H1 (cell line): ENCODE data around the gene CRTC1.

Experiments used
- CEBPB ChIP-seq: IDR thresholded peaks from 2 replicates; pipeline ENCODE4 v1.6.1; 2012; ENCODE audit warnings: low read depth, low read length
- CTCF ChIP-seq, 3 experiments: IDR thresholded peaks; 1 replicate in 2 of 3; 2 replicates in 1 of 3; pipeline versions ENCODE4 v1.5.1 to v1.6.1; 2011; ENCODE audit warnings: low read length in 3 of 3, mild to moderate bottlenecking in 3 of 3, inconsistent platforms in 2 of 3, low read depth in 1 of 3, moderate library complexity in 1 of 3; ENCODE audit not compliant: insufficient read depth in 1 of 3; ENCODE audit errors: control extremely low read depth in 1 of 3
- TF ChIP-seq, protein P1 (sequence below): fragments of 300-600 bp; sonication (generic); IDR thresholded peaks from 2 replicates; pipeline ENCODE4 v1.7.1; 2012; ENCODE audit warnings: low read length, moderate library complexity, mild to moderate bottlenecking, inconsistent platforms; ENCODE audit not compliant: insufficient replicate concordance

DNA sequence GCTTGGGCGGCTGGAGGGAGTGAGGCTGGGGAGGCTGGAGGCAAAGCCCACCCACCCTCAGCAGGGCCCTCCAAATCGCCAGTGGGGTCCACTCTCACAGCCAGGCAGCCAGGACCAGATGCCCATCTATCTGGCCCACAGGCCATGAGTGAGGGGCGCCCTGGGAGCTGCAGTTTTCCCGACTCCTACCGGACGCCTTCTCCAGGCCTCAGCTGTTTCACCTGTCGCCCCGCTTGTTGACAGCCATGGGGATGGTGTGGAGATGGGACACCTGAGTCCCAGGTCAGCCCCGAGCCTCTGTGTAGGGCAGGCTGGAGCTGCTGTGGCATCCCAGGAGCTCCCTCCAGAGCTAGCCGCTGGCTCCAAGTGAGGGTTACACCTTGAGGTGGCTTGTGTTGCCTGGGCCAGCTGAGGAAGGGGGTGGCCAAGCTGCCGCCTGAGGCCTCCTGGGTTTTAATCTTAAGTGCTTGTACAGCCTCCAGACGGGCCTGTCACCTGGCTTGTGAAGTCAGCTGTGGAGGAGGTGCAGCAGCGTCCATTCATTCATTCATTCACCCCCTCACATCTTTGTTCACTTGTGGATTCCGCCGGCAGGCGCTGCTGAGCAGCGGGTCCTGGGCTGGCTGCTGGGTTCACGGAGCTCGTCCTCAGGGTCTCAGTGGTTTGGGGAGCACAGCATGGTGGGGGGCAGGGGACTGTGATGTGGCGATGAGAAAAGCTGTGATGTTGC is 55.6 kb downstream of the CRTC1 start:
- no peak for TF ChIP-seq CTCF (IDR thresholded peaks at IDR 0.05; ENCODE audit: control extremely low read depth in 1 of 3, insufficient read depth in 1 of 3, low read depth in 1 of 3, low read length in 3 of 3)
- TF ChIP-seq, protein P1, sequence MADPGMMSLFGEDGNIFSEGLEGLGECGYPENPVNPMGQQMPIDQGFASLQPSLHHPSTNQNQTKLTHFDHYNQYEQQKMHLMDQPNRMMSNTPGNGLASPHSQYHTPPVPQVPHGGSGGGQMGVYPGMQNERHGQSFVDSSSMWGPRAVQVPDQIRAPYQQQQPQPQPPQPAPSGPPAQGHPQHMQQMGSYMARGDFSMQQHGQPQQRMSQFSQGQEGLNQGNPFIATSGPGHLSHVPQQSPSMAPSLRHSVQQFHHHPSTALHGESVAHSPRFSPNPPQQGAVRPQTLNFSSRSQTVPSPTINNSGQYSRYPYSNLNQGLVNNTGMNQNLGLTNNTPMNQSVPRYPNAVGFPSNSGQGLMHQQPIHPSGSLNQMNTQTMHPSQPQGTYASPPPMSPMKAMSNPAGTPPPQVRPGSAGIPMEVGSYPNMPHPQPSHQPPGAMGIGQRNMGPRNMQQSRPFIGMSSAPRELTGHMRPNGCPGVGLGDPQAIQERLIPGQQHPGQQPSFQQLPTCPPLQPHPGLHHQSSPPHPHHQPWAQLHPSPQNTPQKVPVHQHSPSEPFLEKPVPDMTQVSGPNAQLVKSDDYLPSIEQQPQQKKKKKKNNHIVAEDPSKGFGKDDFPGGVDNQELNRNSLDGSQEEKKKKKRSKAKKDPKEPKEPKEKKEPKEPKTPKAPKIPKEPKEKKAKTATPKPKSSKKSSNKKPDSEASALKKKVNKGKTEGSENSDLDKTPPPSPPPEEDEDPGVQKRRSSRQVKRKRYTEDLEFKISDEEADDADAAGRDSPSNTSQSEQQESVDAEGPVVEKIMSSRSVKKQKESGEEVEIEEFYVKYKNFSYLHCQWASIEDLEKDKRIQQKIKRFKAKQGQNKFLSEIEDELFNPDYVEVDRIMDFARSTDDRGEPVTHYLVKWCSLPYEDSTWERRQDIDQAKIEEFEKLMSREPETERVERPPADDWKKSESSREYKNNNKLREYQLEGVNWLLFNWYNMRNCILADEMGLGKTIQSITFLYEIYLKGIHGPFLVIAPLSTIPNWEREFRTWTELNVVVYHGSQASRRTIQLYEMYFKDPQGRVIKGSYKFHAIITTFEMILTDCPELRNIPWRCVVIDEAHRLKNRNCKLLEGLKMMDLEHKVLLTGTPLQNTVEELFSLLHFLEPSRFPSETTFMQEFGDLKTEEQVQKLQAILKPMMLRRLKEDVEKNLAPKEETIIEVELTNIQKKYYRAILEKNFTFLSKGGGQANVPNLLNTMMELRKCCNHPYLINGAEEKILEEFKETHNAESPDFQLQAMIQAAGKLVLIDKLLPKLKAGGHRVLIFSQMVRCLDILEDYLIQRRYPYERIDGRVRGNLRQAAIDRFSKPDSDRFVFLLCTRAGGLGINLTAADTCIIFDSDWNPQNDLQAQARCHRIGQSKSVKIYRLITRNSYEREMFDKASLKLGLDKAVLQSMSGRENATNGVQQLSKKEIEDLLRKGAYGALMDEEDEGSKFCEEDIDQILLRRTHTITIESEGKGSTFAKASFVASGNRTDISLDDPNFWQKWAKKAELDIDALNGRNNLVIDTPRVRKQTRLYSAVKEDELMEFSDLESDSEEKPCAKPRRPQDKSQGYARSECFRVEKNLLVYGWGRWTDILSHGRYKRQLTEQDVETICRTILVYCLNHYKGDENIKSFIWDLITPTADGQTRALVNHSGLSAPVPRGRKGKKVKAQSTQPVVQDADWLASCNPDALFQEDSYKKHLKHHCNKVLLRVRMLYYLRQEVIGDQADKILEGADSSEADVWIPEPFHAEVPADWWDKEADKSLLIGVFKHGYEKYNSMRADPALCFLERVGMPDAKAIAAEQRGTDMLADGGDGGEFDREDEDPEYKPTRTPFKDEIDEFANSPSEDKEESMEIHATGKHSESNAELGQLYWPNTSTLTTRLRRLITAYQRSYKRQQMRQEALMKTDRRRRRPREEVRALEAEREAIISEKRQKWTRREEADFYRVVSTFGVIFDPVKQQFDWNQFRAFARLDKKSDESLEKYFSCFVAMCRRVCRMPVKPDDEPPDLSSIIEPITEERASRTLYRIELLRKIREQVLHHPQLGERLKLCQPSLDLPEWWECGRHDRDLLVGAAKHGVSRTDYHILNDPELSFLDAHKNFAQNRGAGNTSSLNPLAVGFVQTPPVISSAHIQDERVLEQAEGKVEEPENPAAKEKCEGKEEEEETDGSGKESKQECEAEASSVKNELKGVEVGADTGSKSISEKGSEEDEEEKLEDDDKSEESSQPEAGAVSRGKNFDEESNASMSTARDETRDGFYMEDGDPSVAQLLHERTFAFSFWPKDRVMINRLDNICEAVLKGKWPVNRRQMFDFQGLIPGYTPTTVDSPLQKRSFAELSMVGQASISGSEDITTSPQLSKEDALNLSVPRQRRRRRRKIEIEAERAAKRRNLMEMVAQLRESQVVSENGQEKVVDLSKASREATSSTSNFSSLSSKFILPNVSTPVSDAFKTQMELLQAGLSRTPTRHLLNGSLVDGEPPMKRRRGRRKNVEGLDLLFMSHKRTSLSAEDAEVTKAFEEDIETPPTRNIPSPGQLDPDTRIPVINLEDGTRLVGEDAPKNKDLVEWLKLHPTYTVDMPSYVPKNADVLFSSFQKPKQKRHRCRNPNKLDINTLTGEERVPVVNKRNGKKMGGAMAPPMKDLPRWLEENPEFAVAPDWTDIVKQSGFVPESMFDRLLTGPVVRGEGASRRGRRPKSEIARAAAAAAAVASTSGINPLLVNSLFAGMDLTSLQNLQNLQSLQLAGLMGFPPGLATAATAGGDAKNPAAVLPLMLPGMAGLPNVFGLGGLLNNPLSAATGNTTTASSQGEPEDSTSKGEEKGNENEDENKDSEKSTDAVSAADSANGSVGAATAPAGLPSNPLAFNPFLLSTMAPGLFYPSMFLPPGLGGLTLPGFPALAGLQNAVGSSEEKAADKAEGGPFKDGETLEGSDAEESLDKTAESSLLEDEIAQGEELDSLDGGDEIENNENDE, result no peak
- no peak for TF ChIP-seq CEBPB
